HG02938 (cell line): ENCODE measurements around the gene POU5F1.
"Not testable (repeated sequence)": the region's sequence is repeated elsewhere in the genome, so short reads cannot be mapped to it uniquely, and the experiment has no call there.

Experiments
- ATAC-seq: cut with Tn5 transposase; IDR thresholded peaks from one replicate; pipeline ENCODE4 v1.9.1; 2021; ENCODE audit warnings: mild to moderate bottlenecking, moderate library complexity; ENCODE audit not compliant: unreplicated experiment

POU5F1 gene

DNA sequence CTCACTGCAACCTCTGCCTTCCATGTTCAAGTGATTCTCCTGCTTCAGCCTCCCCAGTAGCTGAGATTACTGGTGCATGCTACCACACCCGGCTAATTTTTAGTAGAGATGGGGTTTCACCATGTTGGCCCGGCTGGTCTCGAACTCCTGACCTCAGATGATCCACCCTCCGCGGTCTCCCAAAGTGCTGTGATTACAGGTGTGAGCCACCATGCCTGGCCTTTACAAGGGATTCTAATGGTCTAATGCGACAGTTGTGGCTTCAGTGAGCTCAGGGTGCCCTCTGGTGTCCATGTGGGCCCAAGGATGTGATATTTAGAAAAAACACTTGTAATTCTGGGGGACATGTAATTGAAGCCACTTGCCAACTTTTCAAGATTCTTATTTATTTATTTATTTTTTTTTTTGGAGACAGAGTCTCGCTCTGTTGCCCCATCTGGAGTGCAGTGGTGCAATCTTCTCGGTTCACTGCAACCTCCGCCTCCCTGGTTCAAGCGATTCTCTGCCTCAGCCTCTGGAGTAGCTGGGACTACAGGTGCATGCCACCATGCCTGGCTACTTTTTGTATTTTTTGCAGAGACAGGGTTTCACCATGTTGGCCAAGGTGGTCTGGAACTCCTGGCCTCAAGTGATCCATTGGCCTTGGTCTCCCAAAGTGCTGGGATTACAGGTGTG, 22.1 kb upstream of the POU5F1 start:
- ATAC-seq: not testable (repeated sequence)

DNA sequence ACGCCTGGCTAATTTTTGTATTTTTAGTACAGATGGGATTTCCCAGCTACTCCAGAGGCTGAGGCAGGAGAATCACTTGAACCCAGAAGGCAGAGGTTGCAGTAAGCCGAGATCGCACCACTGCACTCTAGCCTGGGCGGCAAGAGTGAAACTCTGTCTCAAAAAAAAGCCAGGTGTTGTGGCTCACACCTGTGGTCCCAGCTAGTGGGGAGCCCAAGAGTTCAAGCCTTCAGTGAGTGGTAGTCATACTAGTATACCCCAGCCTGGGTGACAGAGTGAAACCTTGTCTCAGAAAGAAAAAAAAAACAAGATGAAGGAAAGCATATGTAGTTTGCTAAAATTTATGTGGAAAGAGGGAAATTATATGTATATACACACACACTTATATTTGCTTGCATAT, 20.0 kb upstream of the POU5F1 start:
- no peak for ATAC-seq

DNA sequence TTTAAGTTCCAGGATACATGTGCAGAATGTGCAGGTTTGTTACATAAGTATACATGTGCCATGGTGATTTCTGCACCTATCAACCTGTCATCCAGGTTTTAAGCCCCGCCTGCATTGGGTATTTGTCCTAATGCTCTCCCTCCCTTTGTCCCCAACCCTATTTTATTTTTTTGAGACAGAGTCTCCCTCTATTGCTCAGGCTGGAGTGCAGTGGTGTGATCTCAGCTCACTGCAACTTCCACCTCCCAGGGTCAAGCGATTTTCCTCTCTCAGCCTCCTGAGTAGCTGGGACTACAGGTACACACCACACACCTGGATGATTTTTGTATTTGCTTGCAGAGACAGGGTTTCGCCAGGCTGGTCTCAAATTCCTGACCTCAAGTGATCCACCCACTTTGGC, 18.7 kb upstream of the POU5F1 start:
- not testable (repeated sequence) for ATAC-seq

DNA sequence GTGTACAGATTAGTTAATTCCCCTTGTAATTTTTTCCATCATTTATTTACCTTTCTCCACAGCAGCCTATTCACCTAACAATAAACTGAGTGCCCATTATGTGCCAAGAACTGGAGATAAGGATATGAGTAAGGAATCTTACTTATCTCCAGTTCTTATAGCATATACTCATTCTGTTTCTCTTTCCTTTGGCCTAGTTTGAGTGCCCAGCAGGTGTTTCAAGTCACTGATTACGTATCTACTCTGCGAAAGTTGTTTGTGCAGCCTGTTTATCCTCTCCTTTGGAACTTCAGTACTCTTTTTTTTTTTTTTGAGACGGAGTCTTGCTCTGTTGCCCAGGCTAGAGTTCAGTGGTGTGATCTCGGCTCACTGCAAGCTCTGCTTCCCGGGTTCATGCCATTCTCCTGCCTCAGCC, 17.3 kb upstream of the POU5F1 start:
- ATAC-seq: no peak

DNA sequence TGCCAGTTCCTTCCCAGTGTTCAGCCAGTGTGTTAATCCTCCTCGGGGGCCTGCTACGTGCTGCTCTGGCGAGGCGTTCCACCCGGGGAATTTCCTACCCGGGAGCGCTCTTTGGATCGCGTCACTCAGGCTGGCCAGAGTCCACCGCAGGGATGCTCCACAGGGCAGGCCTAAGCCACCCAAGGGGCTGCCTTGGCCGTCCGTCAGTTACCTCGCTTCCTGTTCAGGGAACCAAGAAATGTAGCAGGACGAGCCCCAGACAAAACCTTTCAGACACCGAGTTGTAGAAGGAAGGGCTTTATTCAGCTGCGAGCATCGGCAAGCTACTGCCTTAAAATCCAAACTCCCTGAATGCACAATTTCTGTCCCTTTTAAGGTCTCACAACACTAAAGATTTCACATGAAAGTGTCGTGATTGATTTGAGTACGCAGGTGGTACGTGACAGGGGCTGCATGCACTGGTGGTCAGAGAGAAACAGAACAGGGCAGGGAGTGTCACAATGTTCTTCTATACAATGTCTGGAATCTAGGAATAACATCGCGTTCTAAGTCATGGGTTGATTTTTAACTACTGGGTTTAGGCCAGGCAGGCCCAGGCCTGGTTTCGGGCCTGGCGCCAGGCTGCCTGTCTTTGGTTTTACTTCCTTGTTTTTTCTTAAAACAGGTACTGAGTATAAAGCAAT, 15.7 kb upstream of the POU5F1 start:
- ATAC-seq: no peak

DNA sequence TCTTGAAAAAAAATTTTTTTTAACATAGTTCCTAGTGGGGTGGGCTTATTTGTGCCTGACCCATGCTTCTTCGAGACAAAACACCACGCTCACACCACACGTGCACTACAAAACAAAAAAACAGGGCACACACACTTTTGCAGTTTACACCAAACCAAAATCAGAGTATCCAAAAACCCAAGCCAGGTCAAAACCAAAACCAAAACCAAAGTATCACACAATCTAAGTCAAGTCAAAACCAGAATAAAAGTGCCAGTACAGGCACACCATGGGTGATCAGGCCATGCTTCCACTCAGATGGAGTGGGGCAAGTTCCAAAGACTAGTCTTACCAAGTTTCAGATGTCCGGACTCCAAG, 15.2 kb upstream of the POU5F1 start:
- not testable (repeated sequence) for ATAC-seq

DNA sequence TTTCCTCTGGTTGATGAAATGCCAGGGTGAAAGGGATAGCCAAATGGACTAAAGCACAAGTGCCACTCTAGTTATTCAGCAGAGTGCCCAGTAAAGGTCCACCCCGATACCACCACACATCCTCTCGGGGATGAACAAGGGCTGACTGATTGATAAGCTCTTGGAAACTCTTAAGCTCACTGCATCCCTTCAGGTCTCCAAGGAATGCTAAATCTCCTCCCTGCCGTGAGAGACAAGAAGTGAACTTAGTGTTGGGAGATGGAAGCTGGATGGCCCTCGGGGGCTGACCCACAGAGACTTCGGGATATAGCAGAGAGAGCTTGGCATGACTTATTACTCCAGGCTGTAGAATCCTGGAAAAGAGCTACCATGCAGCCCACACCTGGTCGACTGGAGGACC, 13.4 kb upstream of the POU5F1 start:
- ATAC-seq: not testable (repeated sequence)

DNA sequence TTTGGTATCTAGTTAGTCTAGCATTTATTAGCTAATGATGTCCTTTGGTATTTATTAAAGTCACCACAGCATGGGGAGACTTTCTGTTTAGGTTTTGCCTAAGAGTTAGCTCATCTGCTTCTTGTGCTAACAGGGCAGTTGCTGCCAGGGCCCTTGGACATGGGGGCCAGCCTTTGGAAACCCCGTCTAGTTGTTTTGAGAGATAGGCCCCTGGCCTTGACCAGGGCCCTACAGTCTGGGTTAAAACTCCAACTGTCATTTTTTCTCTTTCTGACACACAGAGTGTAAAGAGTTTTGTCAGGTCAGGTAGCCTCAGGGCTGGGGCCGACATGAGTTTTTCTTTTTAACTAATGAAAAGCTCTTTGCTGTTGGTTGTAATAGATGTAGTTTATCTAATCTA, 12.8 kb upstream of the POU5F1 start:
- ATAC-seq: not testable (repeated sequence)

DNA sequence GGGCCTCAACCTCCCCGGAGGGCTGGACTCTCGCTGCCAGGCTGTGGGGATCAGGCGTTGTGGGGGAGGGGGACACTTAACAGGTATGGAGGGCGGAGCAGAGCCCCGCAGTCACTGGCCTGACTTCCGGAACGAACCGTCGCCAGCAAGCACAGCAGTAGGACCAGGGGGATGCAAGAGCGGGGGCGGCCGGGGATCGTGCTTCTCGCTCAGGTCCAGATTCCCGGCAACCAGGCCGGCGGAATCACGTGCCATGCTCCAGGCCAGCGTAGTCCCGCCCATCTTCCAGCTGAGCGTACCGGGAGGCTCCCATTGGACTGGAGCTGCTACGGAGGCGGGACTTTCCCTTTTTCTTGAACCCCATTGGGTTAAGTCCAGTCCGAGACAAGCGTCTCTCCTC, 10.0 kb upstream of the POU5F1 start:
- ATAC-seq: no peak

DNA sequence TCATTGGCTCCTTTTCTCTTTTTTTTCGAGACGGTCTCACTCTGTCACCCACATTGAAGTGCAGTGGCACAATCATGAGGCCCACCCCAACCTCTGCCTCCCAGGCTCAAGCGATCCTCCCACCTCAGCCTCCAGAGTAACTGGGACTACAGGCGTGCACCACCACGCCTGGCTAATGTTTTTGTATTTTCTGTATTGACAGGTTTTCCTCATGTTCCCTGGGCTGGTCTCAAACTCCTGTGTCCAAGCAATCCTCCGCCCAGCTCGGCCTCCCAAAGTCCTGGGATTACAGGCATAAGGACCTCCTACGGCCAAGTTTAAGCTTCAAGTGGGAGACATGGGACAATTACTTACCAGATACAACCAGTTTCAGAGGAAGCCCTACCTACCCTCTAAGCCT, 9.4 kb upstream of the POU5F1 start:
- ATAC-seq: no peak

DNA sequence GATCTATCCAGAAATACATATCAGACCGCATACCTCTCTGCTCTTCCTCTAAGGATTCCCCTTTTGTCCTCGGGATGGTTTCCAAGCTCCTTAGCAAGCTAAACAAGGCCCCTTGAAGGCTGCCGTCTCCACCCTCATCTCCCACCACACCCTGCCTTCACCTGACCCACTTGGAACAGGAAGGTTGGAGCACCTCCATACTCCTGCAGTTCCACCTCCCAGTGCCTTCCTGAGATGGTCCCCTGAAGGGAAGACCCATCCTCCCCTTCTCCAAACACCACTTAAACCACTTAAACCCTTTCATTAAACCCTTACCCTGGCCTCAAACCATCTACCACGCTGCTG, 8.5 kb upstream of the POU5F1 start:
- no peak for ATAC-seq

DNA sequence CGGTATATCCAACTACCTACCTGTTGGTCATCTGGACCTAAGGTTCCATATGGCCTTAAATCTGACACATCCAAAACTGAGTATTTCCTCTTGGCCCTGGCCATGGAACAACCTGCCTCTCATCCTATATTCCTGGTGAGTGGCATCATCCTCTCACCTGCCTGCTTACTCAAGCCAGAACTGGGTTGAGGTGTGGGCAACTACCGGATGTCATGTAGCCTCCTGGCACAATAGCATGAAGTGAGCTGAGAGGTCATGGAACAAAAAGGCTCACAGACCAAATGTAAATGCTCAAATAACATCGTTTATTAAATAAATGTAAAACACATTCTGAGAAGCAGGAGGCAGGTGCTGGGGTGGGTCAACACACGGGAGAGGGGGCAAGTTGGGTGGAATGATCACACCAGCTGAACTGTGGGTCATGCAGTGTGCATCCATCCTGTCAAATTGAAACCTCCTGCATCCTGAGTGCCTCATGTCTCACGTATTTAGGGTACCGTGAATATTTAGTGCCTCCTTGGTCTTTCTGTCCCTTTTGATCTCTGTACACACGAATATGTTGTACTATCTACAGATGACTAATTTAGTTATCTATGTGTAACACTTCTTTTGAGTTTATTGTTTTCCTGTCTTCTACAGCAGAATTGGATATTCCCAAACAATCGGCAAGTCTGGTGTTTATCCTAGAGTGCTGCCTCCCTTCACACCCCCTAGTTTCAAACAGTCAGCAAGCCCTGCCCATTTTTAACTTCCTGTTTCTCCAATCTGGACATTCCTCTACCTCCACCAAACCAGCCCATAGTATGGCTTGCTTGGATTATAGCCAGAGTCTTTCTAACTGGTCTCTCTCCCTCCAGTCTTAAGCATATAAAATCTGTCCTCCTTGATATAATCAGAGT, 7.9 kb upstream of the POU5F1 start:
- no peak for ATAC-seq

DNA sequence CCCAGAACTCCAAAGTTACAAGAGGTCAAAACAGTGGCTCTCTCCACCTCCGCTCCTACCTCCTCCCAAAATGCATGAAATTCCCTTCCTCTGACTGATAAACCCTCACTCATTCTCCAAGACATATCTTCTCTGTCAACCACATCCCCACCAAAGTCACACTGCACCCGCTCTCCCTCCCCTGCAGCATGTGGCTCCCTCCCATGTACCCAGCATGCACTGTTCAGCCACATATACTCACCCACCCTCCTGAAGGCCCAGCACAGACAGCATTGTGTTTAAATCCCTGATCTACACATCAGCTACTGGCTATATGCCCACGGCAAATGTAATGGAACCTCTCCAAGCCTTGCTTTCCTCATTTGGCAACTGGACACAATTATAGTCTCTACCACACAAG, 5.5 kb upstream of the POU5F1 start:
- ATAC-seq: no peak

DNA sequence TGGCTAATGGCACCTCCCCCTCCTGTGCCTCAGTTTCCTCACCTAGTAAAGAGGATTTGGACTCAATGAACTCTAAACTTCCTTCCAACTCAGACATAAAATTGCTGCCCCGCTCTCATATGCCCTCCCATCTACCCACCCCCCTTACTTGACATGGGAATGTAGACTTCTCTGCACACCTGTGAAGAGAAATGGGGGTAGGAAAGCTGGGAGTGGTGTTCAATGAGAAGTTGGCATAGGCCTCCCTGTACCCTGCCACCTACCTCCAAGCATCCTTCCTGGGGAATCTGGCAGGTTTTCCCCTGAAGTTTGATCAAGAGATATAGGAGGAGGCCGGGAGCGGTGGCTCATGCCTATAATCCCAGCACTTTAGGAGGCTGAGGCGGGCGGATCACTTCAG, 3.9 kb upstream of the POU5F1 start:
- ATAC-seq: no peak

DNA sequence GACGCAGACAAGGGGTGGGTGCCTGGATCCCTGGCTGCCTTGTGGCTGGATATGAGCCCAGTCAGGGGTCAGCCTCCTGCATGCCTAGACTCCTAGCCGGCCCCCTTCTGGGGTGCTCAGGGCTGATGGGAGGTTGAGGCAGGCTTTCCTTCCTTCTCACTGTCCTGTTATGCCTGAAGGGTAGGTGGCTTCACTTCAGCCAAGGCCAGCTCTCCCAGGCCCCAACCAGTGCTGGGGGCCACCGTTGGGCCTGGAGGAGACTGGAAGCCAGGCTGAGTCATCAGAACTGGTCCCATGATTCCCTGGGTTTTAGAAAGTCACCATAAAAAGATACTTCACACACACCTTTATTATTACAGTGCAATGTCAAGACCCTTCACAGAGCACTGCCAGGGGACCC, 2.9 kb upstream of the POU5F1 start:
- ATAC-seq: no peak

DNA sequence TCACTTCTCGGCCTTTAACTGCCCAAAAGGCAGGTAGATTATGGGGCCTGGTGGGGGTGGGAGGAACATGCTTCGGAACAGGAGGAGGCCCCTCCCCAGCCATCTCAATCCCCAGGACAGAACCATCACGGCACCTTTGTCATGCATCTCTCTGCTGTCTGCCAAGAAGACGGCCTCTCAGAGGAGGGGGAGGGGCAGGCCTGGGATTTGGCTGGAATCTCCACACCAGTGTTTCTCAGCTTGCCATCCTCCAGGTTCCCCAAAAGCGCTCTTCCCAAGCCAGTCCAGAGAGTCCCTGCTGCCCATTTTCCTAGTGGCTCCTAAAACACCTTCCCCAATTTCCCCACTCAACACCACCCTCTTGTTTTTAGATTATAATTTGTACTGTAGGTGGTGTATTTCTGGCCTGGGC, 2.5 kb upstream of the POU5F1 start:
- no peak for ATAC-seq

DNA sequence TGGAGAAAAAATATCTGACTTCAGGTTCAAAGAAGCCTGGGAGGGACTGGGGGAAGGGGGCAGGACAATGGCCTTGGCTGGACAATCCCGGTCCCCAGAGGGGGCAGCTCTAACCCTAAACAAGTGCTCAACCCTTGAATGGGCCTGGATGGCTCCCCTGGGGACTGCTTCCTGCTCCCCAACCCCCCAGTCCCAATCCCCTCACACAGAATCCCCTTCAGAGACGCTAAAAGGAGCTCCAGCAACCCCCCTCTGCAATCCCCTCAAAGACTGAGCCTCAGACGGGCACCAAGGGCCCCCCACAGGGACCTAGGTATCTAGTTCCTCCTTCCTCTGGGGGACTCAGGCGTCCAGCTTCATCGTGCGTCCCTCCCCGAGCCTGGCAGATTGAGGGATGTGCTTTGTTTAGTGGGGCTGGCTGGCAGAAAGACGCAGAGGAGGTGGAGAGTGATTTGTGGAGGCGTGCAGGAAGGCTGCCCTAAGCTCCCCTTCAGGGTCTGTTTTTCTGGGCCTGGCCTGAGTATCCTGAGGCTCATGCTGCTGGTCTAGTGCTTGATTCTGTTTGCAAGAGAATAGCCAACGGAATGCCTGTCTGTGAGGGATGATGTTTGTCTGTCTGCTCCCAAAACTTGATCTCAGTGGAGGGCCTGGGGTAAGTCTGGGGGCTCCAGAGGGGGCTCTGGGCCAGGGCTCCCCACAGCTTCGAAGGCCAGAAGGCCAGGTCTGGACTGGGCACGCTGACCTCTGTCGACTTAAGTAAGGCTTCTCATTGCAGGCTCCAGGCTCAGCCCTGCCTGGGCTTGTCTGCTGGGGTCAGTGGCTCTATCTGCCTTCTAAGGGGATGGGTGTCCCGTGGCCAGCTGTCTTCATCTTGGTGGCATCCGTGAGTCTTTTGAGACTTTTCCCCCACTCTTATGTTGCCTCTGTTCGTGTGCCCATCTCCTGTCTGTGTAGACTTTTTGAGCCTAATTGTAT, 1.7 kb upstream of the POU5F1 start:
- no peak for ATAC-seq

DNA sequence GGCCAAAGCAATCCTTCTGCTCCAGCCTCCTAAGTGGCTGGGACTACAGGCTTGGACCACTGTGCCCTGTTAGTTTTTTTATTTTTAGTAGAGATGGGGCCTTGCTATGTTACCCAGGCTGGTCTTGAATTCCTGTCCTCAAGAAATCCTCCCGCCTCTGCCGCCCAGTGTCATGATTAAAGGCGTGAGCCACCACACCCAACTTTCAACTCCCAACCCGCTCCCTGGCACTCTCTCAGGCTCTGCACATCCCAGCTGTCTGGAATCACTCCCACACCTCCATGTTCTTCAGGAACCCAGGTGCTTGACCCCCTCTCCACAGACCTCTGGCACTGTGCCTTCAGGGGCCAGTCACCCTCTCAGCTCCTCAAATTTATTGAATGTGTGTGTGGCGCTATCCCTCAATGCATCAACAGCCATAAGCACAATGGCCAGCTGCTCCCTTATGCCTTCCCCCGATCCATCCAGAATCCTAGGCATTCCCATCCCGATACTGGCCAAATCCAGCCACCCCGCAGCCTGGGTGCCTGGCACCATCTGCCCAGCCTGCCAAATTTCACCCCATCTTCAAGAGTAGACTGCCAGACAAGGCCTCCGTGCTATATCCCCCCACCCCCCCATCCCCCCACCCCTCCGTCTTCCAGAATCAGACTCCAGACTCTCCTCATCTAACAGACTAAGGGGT, 647 bp upstream of the POU5F1 start:
- no peak for ATAC-seq

DNA sequence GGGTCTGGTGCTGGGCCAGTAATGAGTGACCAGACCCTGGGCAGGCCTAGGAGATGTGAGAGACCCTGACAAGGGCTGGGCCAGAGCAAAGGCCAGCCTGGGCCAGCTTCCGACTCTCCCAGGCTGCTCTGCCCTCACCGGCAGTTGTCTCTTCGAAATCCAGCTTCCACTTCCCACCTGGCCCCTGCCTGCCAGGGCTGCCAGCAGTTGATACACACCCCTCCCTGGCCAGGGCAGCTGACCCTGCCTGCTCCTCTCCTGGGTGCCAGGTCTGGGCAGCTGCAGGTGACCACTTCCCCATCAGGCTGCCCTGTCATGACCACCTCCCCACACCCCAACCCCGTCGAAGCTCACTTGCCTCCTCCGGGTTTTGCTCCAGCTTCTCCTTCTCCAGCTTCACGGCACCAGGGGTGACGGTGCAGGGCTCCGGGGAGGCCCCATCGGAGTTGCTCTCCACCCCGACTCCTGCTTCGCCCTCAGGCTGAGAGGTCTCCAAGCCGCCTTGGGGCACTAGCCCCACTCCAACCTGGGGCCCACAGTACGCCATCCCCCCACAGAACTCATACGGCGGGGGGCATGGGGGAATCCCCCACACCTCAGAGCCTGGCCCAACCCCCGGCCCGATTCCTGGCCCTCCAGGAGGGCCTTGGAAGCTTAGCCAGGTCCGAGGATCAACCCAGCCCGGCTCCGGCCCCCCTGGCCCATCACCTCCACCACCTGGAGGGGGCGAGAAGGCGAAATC, 453 bp downstream of the POU5F1 start:
- not testable (repeated sequence) for ATAC-seq
